ENCODE results near the gene JADE2.

JADE2 gene

GRCh38 chr5:134490925-134491271 lies 34.6 kb upstream of the JADE2 start:
- H3K36me3 ChIP-seq (ENCODE audit: control insufficient read depth in 2 of 2, insufficient read depth in 1 of 2, low read length in 2 of 2): no peaks in the 10 kb centered on the region
- ChIA-PET CTCF (interaction anchor here (0.6 to 0.9 kb wide), 2 partner anchors 21 to 32 kb away, joined by 3 to 5 read pairs; no protein-coding TSS in a partner anchor), POLR2A (no interaction called here)
- no peak overlapping the region for H3K27ac ChIP-seq (ENCODE audit: extremely low read depth, low read depth, low read length)
- H3K4me1 ChIP-seq (ENCODE audit: control insufficient read depth, insufficient read depth, low read length): no peaks in the 10 kb centered on the region
- H3K9me3 ChIP-seq (ENCODE audit: control insufficient read depth, insufficient read depth, low read depth, low read length): no peaks in the 10 kb centered on the region
- TF ChIP-seq MYNN (tag by site-specific recombination; IDR thresholded peaks at IDR 0.05; ENCODE audit: borderline replicate concordance) (no peak), PRDM4 (tag by site-specific recombination; IDR thresholded peaks at IDR 0.05) (no peak), ZNF514 (tag by site-specific recombination; IDR thresholded peaks at IDR 0.05) (no peak), ZNF843 (tag by site-specific recombination; IDR thresholded peaks at IDR 0.05) (no peak), TRIM28 (IDR thresholded peaks at IDR 0.05; ENCODE audit: borderline replicate concordance, low read length) (no peak), ZFP69B (tag by site-specific recombination; IDR thresholded peaks at IDR 0.05) (no peak), SP2 (tag by site-specific recombination; IDR thresholded peaks at IDR 0.05) (no peak), ZSCAN30 (tag by site-specific recombination; IDR thresholded peaks at IDR 0.05) (no peak), ZNF324 (tag by site-specific recombination; IDR thresholded peaks at IDR 0.05) (no peak), ZNF157 (tag by site-specific recombination; IDR thresholded peaks at IDR 0.05) (no peak), ZBTB11 (tag by site-specific recombination; conservative IDR thresholded peaks at IDR 0.05; ENCODE audit: low read depth) (no peak), ZNF26 (tag by site-specific recombination; IDR thresholded peaks at IDR 0.05) (no peak), OSR2 (tag by site-specific recombination; IDR thresholded peaks at IDR 0.05) (no peak), PRDM10 (tag by site-specific recombination; IDR thresholded peaks at IDR 0.05) (no peak)
- no peak overlapping the region for H3K4me3 ChIP-seq (ENCODE audit: low read depth, low read length)

- POLR2A ChIA-PET: no interaction called here
- Histone ChIP-seq H3K4me1 (ENCODE audit: control insufficient read depth, insufficient read depth, low read length) (no peaks in the 10 kb centered on the region), H3K36me3 (ENCODE audit: control insufficient read depth in 2 of 2, insufficient read depth in 1 of 2, low read length in 2 of 2) (no peaks in the 10 kb centered on the region), H3K27ac (ENCODE audit: extremely low read depth, low read depth, low read length) (no peak overlapping the region), H3K4me3 (ENCODE audit: low read depth, low read length) (no peak overlapping the region), H3K9me3 (ENCODE audit: control insufficient read depth, insufficient read depth, low read depth, low read length) (no peaks in the 10 kb centered on the region)
- CTCF ChIA-PET: no interaction called here
- TF ChIP-seq ZNF449 (tag by site-specific recombination; IDR thresholded peaks at IDR 0.05) (no peak), ZNF391 (tag by site-specific recombination; IDR thresholded peaks at IDR 0.05; ENCODE audit: borderline replicate concordance, low read depth) (no peak), SCRT2 (tag by site-specific recombination; IDR thresholded peaks at IDR 0.05) (no peak), ZBTB26 (tag by site-specific recombination; optimal IDR thresholded peaks at IDR 0.05) (no peak), INSM2 (tag by site-specific recombination; IDR thresholded peaks at IDR 0.05) (no peak)
These were observed 33.5 kb upstream of the JADE2 start for GRCh38 chr5:134491841-134492442.
